ENCODE data around the gene SEPTIN10.
A peak's percentile ranks its signal among the peaks of the same experiment; 100 is the strongest.

The SEPTIN10 gene

DNA sequence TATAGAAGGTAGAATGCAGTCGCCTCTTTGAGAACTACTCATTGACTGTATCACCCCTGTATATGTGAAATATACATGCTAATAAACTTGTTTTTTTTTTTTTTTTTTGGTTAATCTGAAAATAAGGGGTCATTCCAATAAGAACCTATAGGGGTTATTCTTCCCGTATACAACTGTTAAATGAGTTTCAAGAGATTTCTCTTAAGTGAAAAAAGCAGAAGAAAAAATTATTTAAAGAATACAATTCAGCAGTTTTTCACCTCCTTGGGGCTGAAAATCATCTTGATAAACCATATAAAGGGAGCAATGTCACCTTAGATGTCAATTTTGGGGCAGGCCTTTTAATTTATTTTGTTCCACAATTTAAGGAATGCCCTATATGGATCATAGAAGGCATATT is 66.5 kb downstream of the SEPTIN10 start:
- Histone ChIP-seq H3K27ac (ENCODE audit: extremely low read depth, low read depth, low read length) (no peak overlapping the region), H3K36me3 (ENCODE audit: control insufficient read depth in 2 of 2, insufficient read depth in 1 of 2, low read length in 2 of 2) (peaks cover 0 to 10% of the 10 kb centered on the region in 2 experiments; a peak in 1 of 3 replicates), H3K4me3 (ENCODE audit: low read depth, low read length) (no peak overlapping the region), H3K9me3 (ENCODE audit: control insufficient read depth, insufficient read depth, low read depth, low read length) (no peaks in the 10 kb centered on the region), H3K4me1 (ENCODE audit: control insufficient read depth, insufficient read depth, low read length) (no peaks in the 10 kb centered on the region)
- ChIA-PET POLR2A (interaction anchor here (2.4 kb wide), 1 partner anchor 67 kb away, joined by 10 read pairs; the partner anchor contains the start of genes SEPTIN10 and SOWAHC), CTCF (interaction anchor here (0.7 to 6.4 kb wide), 19 partner anchors 9 to 1486 kb away, joined by 3 to 76 read pairs (median 6); partner anchors contain the start of genes SEPTIN10 and SOWAHC)
- TF ChIP-seq ZSCAN23 (tag by site-specific recombination; IDR thresholded peaks at IDR 0.05) (no peak), ZFP37 (tag by site-specific recombination; IDR thresholded peaks at IDR 0.05) (no peak), ZNF571 (tag by site-specific recombination; IDR thresholded peaks at IDR 0.05) (no peak), SP7 (tag by site-specific recombination; IDR thresholded peaks at IDR 0.05) (no peak), GLIS2 (tag by site-specific recombination; IDR thresholded peaks at IDR 0.05) (no peak), ZFP41 (tag by site-specific recombination; IDR thresholded peaks at IDR 0.05; ENCODE audit: borderline replicate concordance) (no peak), TCF7L2 (IDR thresholded peaks at IDR 0.05; ENCODE audit: borderline replicate concordance, low read depth, low read length) (no peak), ZBTB8A (tag by site-specific recombination; IDR thresholded peaks at IDR 0.05) (no peak), ZNF76 (tag by site-specific recombination; IDR thresholded peaks at IDR 0.05; ENCODE audit: borderline replicate concordance, low read depth) (no peak), WT1 (tag by site-specific recombination; IDR thresholded peaks at IDR 0.05) (no peak), ZNF596 (tag by site-specific recombination; IDR thresholded peaks at IDR 0.05) (no peak), ZNF837 (tag by site-specific recombination; IDR thresholded peaks at IDR 0.05) (no peak), ZNF707 (tag by site-specific recombination; IDR thresholded peaks at IDR 0.05) (no peak)
- TF ChIP-seq, protein P1, sequence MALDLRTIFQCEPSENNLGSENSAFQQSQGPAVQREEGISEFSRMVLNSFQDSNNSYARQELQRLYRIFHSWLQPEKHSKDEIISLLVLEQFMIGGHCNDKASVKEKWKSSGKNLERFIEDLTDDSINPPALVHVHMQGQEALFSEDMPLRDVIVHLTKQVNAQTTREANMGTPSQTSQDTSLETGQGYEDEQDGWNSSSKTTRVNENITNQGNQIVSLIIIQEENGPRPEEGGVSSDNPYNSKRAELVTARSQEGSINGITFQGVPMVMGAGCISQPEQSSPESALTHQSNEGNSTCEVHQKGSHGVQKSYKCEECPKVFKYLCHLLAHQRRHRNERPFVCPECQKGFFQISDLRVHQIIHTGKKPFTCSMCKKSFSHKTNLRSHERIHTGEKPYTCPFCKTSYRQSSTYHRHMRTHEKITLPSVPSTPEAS (tag by site-specific recombination; IDR thresholded peaks at IDR 0.05) = no peak
- TF ChIP-seq, protein P2, sequence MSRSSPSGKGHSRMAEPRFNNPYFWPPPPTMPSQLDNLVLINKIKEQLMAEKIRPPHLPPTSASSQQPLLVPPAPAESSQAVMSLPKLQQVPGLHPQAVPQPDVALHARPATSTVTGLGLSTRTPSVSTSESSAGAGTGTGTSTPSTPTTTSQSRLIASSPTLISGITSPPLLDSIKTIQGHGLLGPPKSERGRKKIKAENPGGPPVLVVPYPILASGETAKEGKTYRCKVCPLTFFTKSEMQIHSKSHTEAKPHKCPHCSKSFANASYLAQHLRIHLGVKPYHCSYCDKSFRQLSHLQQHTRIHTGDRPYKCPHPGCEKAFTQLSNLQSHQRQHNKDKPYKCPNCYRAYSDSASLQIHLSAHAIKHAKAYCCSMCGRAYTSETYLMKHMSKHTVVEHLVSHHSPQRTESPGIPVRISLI (tag by site-specific recombination; IDR thresholded peaks at IDR 0.05) = no peak

DNA sequence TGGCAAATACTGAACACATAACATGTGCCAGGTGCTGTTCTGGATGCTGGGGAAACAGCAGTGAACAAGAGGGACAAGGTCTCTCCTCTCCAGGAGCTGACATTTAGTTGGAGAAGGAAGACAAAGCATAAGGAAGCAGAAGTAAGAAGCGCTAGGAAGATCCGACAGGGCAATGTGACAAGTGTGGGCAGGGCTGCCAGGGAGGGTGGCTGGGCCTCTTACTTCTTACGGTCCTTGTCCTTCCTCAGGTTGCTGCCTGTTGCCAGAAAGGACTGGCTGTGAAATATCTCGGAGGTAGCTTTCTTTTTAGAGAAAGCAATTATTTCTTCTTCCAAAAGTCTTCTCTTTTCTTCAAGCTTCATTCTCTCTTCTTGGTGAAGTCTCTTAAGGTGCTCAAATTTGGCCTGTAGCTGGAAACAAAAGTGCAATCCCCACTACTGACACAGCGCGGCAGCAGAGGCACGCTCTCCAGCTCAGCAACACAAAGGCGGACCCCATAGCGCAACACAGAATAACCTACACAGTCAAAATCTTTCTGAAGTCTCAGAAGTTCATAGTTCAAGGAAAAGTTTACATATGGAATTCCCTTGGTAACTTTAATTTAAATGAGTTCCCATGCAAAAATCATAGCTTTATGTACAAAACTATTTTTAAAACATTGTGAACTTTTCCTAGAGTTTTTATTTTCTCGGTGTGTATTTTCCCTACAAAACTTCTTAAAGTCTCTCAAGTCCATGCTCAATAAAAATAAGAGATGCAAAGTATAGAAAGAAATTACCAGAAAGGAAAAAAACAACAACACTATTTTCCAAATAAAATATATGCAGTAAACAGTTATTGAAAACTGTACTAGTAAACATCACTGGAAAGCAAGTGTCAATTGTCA is 67.7 kb downstream of the SEPTIN10 start:
- CTCF ChIA-PET = interaction anchor here (0.6 to 6.4 kb wide), 41 partner anchors 10 to 621 kb away, joined by 3 to 76 read pairs (median 5); partner anchors contain the start of genes SEPTIN10, SH3RF3 and SOWAHC
- Histone ChIP-seq H3K27ac (ENCODE audit: extremely low read depth, low read depth, low read length) (no peak overlapping the region), H3K4me1 (ENCODE audit: control insufficient read depth, insufficient read depth, low read length) (no peaks in the 10 kb centered on the region), H3K4me3 (ENCODE audit: low read depth, low read length) (no peak overlapping the region), H3K9me3 (ENCODE audit: control insufficient read depth, insufficient read depth, low read depth, low read length) (no peaks in the 10 kb centered on the region), H3K36me3 (ENCODE audit: control insufficient read depth in 2 of 2, insufficient read depth in 1 of 2, low read length in 2 of 2) (peaks cover 0 to 4% of the 10 kb centered on the region in 2 experiments; a peak in 1 of 3 replicates)
- POLR2A ChIA-PET = interaction anchor here (2.4 kb wide), 1 partner anchor 68 kb away, joined by 10 read pairs; the partner anchor contains the start of genes SEPTIN10 and SOWAHC
- TF ChIP-seq CTCF (tag by site-specific recombination; IDR thresholded peaks at IDR 0.05) (peak; percentile 88), ZFP69B (tag by site-specific recombination; IDR thresholded peaks at IDR 0.05) (peak; percentile 42; the same call in 1 of the 2 replicates), ZNF776 (tag by site-specific recombination; IDR thresholded peaks at IDR 0.05; ENCODE audit: borderline replicate concordance) (no peak), GLIS1 (tag by site-specific recombination; IDR thresholded peaks at IDR 0.05) (no peak), PRDM2 (tag by site-specific recombination; IDR thresholded peaks at IDR 0.05; ENCODE audit: borderline replicate concordance) (no peak), ZNF76 (tag by site-specific recombination; IDR thresholded peaks at IDR 0.05; ENCODE audit: borderline replicate concordance, low read depth) (no peak), ZNF654 (tag by site-specific recombination; IDR thresholded peaks at IDR 0.05; ENCODE audit: low read depth) (peak; percentile 89)
- TF ChIP-seq, protein P3, sequence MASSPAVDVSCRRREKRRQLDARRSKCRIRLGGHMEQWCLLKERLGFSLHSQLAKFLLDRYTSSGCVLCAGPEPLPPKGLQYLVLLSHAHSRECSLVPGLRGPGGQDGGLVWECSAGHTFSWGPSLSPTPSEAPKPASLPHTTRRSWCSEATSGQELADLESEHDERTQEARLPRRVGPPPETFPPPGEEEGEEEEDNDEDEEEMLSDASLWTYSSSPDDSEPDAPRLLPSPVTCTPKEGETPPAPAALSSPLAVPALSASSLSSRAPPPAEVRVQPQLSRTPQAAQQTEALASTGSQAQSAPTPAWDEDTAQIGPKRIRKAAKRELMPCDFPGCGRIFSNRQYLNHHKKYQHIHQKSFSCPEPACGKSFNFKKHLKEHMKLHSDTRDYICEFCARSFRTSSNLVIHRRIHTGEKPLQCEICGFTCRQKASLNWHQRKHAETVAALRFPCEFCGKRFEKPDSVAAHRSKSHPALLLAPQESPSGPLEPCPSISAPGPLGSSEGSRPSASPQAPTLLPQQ (tag by site-specific recombination; IDR thresholded peaks at IDR 0.05) = peak; percentile 79
